ENCODE results near the gene CFP.

Gene CFP

DNA sequence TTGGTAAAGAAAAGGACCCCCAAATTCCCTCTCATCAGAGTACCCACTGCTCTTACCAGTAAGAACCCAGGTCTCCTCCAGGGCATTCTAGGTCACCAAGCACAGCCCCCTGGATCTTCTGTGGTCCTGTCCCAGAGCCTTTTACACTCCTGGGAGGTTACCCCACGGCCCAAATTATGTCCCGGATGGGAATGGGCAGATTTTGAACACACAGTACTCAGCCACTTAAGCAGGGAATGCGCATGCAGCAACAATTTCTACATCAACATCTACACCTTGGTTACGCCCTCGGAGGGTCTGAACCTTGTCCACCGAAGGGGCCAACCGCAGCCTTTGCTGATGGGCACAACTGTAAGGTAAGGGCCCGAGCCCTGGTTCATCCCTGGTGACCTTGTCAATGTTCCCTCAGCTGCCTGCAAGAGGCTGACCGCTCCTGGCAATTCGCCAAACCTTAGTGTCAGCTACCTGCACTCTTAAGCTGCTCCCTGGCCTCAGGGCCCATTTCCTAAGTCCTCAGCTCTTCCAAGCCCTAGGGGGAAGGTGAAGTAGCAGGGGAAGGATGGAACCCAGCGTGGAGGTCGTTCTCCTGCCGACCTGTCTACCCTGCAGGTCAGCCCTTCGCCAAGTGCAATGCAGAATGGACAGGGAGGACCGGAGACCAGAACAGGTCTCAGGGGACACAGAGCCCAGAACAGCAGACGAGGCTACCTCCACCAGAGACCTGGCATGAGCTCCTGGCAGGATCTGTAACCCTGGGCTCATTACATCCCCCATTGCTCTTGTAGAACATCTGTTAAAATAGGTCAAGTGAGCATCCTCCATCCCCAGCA is 41.6 kb downstream of the CFP start:
- no peak for DNase-seq (ENCODE audit: low read depth in 1 of 2, low spot score in 1 of 2)
- in situ Hi-C loops (cut with HindIII; ENCODE audit: low pct_unique_long_range_greater_than_20kb, low sequenced_read_pairs), result no loop called here
- TF ChIP-seq JUND (IDR thresholded peaks at IDR 0.05; ENCODE audit: low read depth), result no peak

DNA sequence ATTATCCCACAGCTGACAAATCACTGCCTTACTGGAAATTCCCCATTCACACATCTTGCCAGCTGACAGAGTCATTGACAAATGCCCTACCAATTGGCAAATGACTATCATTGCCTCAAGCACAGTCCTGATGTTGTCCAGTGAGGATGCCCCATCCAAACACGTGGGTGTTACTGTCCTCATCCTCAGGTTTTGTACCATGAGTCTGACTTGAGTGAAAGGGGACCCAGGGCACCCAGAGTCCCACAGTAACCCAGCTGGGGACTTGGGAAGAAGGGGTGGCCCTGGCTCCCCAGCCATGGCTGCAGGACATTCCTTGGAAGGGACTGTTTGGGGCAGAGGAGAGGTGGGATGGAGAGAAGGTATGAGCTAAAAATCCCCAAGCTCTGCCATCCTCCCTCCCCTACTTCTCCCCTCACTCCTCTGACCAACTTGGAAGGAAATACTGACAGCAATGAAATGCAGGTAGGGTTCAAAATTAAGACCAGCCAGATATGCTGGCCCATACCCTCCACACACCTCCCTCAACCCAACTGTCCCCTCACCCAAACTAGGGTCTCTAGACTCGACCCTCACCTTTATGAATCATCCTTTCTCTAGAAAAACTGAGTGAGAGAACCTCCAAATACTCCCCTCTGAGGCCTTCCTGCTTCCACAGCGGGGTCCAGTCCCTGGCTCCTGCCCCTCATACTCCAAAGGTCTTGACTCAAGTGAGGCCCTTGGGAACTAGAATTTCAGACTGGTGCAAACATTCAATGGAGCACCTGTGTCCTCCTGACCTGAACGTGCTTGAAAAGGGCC is 42.4 kb downstream of the CFP start:
- in situ Hi-C loops (cut with HindIII; ENCODE audit: low pct_unique_long_range_greater_than_20kb, low sequenced_read_pairs), result no loop called here
- TF ChIP-seq JUND (IDR thresholded peaks at IDR 0.05; ENCODE audit: low read depth), result no peak
- no peak for DNase-seq (ENCODE audit: low read depth in 1 of 2, low spot score in 1 of 2)

DNA sequence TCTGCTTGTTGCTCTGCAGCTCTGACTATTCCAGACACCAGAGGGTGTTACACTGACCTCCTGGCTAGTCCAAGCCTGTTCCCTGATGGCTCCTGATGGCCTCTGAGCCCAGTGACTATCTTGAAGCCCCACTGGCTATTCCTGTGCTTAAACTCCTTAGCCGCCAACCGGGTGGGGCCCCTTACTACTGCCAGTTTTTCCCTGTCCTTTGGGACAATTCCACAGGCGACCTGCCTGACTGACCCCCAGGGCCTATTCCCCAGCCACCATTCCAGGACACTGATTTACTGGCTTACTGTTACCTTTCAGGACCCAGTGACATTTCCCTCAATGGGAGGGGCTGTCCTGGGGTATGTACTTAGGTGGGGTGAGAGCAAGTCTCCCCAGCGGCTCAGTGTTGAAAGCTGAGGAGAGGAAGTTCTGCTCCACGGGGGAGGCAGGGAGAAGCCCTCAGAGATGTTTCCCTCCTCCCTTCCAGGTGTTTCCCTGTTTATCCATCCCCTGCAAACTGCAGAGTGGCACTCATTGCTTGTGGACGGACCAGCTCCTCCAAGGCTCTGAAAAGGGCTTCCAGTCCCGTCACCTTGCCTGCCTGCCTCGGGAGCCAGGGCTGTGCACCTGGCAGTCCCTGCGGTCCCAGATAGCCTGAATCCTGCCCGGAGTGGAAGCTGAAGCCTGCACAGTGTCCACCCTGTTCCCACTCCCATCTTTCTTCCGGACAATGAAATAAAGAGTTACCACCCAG is 43.5 kb downstream of the CFP start:
- no peak for DNase-seq (ENCODE audit: low read depth in 1 of 2, low spot score in 1 of 2)
- no peak for TF ChIP-seq JUND (IDR thresholded peaks at IDR 0.05; ENCODE audit: low read depth)
- in situ Hi-C loops (cut with HindIII; ENCODE audit: low pct_unique_long_range_greater_than_20kb, low sequenced_read_pairs), result no loop called here

DNA sequence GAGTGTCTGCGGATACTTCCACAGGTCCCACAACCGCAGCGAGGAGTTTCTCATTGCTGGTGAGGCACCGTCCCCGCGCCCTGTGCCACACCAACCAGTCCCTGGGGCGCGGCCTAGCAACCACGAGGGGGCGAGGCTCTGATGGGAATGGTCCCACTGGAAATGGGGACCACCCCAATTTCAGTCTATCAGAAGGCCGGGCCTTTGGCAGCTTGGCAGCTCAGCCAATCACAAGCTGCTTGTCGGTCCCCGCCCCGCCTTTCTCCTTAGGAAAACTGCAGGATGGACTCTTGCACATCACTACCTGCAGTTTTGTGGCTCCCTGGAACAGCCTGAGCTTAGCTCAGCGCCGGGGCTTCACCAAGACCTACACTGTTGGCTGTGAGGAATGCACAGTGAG is 44.5 kb downstream of the CFP start:
- TF ChIP-seq JUND (IDR thresholded peaks at IDR 0.05; ENCODE audit: low read depth), result no peak
- in situ Hi-C loops (cut with HindIII; ENCODE audit: low pct_unique_long_range_greater_than_20kb, low sequenced_read_pairs), result no loop called here
- no peak for DNase-seq (ENCODE audit: low read depth in 1 of 2, low spot score in 1 of 2)

DNA sequence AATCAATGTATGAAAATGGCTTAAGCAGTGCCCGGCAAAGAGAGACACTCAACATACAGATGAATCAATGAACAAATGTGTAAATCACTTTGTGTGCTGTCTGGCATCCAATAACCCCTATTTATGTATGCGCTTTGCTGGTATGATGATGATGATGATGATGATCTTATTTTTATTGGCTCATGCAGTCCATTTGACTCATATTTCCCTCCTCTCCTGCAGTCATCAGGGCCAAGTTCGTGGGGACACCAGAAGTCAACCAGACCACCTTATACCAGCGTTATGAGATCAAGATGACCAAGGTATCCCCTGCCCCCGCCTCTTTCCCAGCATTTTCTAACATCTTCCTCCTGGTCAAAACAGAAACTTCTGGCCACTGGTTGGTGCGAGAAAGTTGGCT is 45.0 kb downstream of the CFP start:
- in situ Hi-C loops (cut with HindIII; ENCODE audit: low pct_unique_long_range_greater_than_20kb, low sequenced_read_pairs), result no loop called here
- no peak for DNase-seq (ENCODE audit: low read depth in 1 of 2, low spot score in 1 of 2)
- no peak for TF ChIP-seq JUND (IDR thresholded peaks at IDR 0.05; ENCODE audit: low read depth)

DNA sequence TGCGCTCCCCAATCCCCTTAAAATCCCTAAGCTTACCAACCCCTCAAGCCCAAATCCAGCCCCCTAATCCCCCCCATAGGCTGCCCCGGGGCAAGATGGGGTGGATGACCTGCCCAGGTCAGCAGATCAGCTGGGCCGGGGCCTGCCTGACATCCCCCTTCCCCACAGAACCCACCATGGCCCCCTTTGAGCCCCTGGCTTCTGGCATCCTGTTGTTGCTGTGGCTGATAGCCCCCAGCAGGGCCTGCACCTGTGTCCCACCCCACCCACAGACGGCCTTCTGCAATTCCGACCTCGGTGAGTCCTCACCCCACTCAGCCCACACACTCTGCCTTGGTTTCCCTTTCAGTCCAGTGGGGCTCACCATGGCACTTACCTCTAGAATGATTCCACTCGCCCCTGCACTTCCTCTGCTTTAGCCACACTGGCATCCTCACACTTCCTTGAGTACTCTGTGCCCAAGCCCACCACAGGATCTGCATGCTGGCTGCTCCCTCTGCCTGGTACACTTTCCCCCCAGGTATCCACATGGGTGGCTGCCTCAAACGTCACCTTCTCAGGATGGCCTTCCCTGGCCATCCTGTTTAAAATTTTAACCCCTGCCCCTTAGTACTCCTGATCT is 46.4 kb downstream of the CFP start:
- TF ChIP-seq JUND (IDR thresholded peaks at IDR 0.05; ENCODE audit: low read depth), result no peak
- in situ Hi-C loops (cut with HindIII; ENCODE audit: low pct_unique_long_range_greater_than_20kb, low sequenced_read_pairs), result no loop called here
- no peak for DNase-seq (ENCODE audit: low read depth in 1 of 2, low spot score in 1 of 2)

DNA sequence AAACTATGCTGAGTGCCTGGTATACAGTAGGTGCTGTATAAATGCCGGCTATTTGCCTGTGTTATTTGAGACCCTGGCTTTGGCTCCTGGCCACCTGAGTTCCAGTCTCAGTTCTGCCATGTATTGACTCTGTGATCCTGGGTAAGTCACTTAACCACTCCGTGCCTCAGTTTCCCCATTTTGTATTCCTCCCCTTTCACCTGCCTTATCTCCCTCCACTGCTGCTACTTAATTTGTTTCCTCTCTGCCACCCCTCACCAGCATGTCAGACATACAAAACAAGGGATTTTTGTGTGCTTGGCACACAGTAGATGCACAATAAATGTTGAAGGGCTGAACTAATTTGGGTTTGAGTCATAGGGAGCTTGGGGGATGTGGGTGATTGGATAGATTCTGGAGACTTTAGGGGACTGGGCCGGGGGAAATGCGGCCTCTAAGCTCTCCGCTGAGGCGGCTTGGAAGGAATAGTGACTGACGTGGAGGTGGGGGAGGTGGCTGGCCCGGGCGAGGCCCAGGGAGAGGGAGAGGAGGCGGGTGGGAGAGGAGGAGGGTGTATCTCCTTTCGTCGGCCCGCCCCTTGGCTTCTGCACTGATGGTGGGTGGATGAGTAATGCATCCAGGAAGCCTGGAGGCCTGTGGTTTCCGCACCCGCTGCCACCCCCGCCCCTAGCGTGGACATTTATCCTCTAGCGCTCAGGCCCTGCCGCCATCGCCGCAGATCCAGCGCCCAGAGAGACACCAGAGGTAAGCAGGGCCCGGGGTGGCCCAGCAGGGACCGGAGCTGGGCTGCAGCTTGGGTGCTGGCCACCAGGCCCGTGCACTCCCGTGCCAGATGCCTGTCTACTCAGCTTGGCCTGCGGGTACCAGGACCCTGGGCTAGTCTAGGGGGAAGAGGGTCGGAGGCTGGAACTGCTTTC is 47.7 kb downstream of the CFP start, which contains the start of gene TIMP1:
Gene TIMP1 (plus strand): TSS at position 706 of the 917 bp plus-strand sequence. CDS start 980 bp downstream, outside the sequence.
- in situ Hi-C loops (cut with HindIII; ENCODE audit: low pct_unique_long_range_greater_than_20kb, low sequenced_read_pairs), result no loop called here
- DNase-seq (ENCODE audit: low read depth in 1 of 2, low spot score in 1 of 2), result peak; percentile 58 to 76
- no peak for TF ChIP-seq JUND (IDR thresholded peaks at IDR 0.05; ENCODE audit: low read depth)

DNA sequence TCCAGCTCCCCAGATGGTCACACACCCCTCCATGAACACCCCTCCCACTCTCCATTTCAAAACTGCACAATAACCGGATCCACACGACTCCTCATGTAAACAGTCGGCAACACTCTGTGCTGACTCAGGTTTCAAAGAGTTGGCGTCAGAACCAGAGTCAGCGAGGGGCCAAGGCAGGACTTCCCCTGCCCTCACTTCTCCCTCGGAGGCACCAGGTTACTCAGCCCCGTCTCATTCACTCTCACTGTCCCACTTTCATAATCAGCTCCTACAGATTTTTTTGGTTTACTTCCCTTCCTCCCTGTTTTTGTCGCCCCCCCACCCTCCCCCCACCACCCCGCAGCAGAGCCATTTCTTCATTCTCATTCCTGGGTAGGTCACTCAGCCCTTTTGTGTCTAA is 50.2 kb downstream of the CFP start:
- in situ Hi-C loops (cut with HindIII; ENCODE audit: low pct_unique_long_range_greater_than_20kb, low sequenced_read_pairs), result no loop called here
- TF ChIP-seq JUND (IDR thresholded peaks at IDR 0.05; ENCODE audit: low read depth), result no peak
- no peak for DNase-seq (ENCODE audit: low read depth in 1 of 2, low spot score in 1 of 2)

DNA sequence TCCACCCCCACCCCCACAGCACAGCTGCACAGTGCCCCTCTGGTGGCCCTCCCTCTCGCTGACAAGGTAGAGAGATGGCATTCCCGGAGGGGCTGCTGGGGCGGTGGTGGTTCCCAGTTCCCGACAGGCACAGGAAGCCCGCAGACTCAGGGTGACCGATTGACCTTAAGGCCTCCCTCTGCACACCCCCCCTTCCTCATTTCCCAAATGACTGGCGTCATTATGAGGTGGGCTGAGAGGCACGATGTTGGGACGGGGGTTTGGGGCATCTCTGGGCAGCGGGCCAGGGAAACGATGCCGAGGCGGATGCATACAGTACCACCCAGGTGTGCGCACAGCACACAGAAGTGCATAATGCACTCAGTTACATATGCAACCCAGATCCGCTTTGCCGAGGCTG is 51.0 kb downstream of the CFP start:
- in situ Hi-C loops (cut with HindIII; ENCODE audit: low pct_unique_long_range_greater_than_20kb, low sequenced_read_pairs), result no loop called here
- no peak for DNase-seq (ENCODE audit: low read depth in 1 of 2, low spot score in 1 of 2)
- TF ChIP-seq JUND (IDR thresholded peaks at IDR 0.05; ENCODE audit: low read depth), result no peak

DNA sequence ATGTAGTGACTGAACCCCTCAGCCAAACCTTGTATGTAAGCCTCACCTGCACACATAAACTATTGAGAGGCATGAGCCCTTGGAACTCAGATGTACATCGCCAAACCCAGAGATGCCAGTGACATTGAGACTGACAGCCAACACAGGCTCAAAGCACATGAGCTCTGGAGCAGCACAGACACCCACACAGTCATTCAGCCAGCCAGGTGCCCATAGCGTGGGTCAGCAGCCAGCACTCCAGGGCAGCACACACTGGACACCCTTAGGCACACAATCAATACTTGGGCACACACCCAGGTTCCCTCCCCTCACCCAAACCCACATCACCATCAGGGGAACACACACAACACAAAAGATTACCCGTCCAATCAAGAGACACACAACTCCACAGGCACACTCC is 51.8 kb downstream of the CFP start:
- in situ Hi-C loops (cut with HindIII; ENCODE audit: low pct_unique_long_range_greater_than_20kb, low sequenced_read_pairs), result no loop called here
- no peak for DNase-seq (ENCODE audit: low read depth in 1 of 2, low spot score in 1 of 2)
- TF ChIP-seq JUND (IDR thresholded peaks at IDR 0.05; ENCODE audit: low read depth), result no peak

DNA sequence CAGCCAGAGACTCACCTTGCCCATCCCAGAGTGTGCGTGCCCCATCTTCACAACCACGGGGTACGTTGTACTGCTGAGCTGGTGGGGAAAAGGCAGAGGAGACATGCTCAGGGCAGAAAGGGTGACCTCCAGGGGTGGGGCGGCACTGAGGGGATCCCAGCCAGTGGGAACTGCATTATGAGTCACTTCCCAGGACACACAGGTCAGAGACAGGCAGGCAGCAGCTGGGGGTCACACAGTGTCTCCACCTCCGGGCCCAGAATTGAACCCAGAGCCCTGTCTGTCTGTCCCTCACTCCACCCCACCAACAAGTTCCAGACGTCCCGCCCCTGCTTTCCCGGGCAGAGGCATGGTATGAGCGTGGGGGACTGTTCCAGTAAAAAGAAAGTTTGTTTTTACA is 52.3 kb downstream of the CFP start:
- DNase-seq (ENCODE audit: low read depth in 1 of 2, low spot score in 1 of 2), result no peak
- no peak for TF ChIP-seq JUND (IDR thresholded peaks at IDR 0.05; ENCODE audit: low read depth)
- in situ Hi-C loops (cut with HindIII; ENCODE audit: low pct_unique_long_range_greater_than_20kb, low sequenced_read_pairs), result no loop called here

Data from T47D (cell line).